LNCAP (cell line): ENCODE data around the gene KCTD14.

Source experiments
- CTCF ChIP-seq: fragments of 450-650 bp; IDR thresholded peaks from 2 replicates; pipeline ENCODE4 v1.5.1; 2017; ENCODE audit warnings: mild to moderate bottlenecking

Gene KCTD14

GRCh38 chr11:78037056-78037455 is 14.0 kb upstream of the KCTD14 start:
- TF ChIP-seq CTCF, result no peak

- no peak for TF ChIP-seq CTCF
Measured at GRCh38 chr11:78036313-78036712, 13.2 kb upstream of the KCTD14 start.

GRCh38 chr11:78034623-78035022 is 11.5 kb upstream of the KCTD14 start:
- TF ChIP-seq CTCF, result no peak

GRCh38 chr11:78033040-78033439 is 10.0 kb upstream of the KCTD14 start:
- no peak for TF ChIP-seq CTCF

GRCh38 chr11:78032090-78032489 is 9.0 kb upstream of the KCTD14 start:
- no peak for TF ChIP-seq CTCF

- TF ChIP-seq CTCF, result no peak
Measured at GRCh38 chr11:78031629-78032028, 8.6 kb upstream of the KCTD14 start.

GRCh38 chr11:78030429-78031325 is 7.6 kb upstream of the KCTD14 start:
- TF ChIP-seq CTCF, result no peak
